HG03457 (cell line): ENCODE results near the gene RAPGEF4.

Experiments used
- ATAC-seq: cut with Tn5 transposase; IDR thresholded peaks from one replicate; pipeline ENCODE4 v1.9.1; 2021; ENCODE audit warnings: moderate number of reproducible peaks; ENCODE audit not compliant: unreplicated experiment

Gene RAPGEF4

DNA sequence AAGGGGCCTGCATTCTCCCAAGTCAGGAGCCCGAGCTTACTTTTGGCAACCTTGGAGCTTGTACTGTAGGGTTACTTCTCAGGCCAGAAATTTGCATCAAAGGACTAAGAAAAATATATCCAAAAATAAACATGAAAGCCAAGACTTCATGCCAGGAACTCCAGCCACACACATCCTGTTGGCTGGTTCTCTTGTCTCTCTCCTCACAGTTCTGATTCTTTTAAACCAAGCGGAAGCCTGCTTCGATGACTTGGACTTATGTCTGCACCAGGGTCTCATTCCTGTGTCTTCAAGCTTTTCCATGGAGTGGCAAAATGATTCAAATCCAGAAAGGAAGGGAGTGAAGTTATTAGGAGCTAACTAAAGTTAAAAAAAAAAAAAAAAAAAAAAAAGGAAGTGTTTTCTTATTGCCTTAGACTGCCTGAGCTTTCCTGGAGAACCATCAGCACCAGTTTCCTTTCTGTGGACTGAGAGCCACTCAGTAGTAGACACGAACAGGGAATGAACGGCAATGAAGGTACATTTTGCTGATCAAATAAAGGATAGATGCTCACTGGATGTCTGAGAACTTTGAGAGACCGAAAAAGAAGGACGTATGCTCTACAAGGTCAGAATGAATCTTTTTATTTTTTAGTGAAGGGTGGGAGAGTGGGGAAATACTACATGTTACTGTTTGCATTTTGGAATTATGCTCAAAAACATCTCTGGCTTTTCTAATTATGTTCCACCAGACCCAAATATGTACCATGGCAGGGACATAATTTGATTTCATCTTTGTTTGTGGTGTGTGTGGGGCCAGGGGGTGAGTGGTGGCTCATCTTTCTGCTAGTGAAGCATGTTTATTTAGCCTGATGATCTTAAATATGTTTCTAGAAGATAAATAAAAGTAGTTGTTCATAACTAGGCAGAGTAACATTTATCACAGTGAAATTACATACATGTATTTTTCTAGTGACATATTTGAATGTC is 86.0 kb downstream of the RAPGEF4 start:
- no peak for ATAC-seq

DNA sequence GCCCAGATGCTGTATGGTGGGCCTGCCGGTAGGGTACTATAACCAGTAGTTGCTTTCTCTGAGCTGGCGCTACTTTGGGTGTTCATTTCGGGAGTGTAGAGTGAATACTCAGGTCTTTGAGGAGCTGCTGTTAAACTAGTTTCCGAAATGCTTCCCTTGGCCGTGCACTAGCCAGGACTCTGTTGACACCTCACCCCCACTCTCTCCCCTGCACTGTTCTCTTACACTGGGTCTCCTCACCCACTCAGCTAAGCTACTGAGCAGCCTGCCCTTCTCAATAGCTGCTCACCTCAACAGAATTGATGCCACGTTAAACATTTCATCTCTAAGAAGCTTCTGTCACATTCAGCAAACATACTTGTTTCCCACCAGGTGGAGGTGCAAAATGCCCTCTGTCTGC is 86.9 kb downstream of the RAPGEF4 start:
- no peak for ATAC-seq

DNA sequence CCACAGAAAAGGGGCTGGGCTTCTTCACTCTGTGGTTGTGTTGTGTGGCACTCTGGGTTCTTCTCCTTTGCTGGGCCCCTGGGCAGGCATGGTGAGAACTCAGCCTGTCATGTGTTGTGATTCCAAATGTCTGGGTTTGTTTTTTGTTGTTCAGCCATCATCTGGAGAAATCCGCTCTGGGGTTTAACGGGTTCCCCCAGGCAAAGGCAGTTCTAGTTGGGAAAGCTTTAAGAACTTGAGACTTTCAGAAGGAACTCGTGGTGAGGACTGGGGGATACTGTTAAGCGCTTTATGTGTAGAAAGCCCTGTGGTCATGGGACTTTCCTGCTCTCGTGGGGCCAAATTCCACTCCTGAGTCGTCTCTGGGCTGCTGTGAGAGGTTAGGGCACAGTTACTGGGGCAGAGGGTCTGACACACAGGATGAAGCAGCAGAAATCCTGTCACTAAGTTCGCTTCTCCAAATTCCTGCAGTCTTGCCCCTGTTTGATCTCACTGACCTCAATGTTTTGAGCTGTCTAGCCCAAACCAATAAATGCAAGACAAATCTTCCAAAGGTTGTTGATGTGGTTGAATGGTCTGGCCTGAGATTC is 87.7 kb downstream of the RAPGEF4 start:
- no peak for ATAC-seq

DNA sequence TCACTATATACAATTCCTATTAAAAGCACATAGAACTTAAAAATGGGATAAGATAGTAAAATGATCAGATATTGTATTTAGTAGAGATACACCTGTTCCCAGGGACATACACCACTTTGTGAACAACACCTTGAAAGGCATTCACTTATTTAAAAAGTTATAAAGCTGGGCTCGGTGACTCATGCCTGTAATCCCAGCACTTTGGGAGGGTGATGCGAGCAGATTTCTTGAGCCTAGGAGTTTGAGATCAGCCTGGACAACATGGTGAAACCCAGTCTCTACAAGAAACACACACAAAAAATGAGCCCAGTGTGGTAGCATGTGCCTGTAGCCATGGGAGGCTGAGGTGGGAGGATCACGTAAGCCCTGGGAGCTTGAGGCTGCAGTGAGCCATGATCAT is 90.9 kb downstream of the RAPGEF4 start:
- no peak for ATAC-seq

DNA sequence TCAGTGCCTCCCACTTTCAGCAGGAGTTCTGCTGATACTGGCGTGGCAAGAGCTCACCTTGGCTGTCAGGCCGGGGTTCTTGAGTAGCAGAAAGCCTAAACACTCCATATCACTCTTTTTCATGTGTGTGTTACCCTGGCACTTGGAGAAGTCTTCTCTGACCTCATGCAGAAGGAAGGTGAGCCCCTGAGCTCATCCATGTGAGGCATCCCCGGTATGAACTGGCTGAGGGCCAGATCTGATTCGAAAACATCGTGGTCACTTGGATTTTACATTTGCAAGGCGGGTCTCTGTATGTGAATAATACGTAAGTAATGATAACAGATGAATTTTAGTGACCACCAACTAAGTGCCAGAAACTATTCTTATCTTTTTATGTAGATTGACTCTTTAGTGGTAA is 93.6 kb downstream of the RAPGEF4 start:
- no peak for ATAC-seq

DNA sequence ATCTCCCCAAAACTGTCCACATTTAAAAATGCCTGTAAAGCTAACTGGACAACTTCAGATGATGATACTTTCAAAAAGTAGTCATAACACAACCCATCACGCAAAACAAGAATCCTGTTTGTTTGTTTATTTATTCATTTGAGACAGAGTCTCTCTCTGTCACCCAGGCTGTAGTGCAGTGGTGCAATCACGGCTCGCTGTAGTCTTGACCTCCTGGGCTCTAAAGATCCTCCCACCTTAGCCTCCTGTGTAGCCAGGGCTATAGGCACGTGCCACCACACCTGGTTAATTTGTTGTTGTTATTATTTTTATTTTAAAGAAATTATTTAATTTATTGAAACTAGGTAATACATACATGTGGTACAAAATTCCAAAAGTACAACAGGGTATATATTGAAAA is 94.8 kb downstream of the RAPGEF4 start:
- no peak for ATAC-seq

DNA sequence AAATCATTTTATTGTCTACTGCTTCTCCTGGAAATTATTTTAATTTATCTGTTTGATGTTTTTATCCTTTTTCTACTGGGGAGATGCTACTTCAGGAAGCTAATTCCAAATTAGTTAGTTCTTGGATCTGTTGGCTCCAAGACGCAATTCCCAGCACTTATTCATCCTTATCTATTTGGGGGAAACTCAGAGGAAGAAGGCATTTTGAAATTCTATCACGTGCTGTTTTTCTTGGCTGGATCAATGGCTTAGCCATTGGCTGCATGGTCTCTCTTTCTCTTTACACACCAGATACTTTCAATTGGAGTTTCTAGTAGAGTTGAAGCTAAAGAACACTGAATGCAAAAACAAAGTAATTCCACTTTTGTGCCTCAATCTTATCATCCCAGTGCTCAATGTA is 98.3 kb downstream of the RAPGEF4 start:
- ATAC-seq, result no peak

DNA sequence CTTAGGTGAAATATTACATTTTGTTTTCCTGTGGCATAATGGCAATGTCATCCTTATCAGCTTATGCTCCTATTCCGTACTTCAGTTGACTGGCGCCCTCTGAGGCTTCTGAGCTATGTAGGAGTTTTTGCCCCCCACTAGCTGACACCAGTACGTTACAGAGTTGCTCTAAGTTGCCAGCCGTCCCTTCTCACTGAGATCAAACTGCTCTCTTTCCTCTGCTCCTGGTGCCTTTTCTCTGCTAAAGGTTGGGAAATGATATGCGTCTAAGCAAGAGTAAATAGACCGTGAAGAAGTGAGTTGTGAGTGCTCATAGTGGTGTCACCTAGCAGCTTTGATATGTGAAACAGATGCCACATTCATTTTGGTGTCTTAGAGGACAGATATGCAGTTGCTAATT is 99.2 kb downstream of the RAPGEF4 start:
- ATAC-seq, result no peak

DNA sequence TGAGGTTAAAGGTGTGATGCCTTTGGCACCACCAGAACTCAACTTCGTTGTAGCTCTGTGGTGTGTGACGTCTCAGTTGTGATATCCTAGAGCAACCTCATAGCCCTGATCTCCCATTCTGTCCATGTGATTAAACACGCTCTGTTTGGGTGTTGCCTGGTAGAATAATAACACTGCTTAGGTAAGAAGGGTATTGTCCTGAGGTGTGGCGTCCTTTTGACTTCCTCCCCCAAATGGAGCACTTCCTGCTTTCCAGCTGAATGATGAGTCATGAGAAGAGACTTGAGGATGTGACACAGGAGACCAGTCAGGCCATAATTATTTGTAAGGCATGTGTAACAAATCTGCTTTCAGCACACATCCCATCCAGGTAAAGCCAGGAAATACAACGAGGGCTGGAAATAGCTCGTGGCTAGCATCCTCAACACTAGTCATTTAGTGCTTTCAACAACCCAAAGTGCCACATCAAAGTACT is 100.7 kb downstream of the RAPGEF4 start:
- ATAC-seq, result no peak

DNA sequence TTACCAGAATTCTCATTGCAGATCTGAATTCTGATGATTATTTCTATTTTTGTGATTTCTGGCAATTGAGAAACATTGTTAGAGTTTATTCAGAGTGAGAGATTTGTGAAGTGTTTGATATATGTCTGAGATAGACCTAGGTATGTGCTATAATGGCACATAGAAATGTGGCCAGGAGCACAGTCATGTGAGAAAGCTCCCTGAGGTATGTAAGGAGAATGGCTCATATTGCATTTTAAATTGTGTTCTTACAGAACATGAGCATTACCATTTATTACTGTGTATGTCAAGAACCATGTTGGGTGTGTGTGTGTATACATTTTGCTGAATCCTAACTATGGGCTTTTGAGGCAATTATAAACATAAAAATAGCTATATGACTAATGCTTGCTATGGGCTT is 101.2 kb downstream of the RAPGEF4 start:
- ATAC-seq, result no peak

DNA sequence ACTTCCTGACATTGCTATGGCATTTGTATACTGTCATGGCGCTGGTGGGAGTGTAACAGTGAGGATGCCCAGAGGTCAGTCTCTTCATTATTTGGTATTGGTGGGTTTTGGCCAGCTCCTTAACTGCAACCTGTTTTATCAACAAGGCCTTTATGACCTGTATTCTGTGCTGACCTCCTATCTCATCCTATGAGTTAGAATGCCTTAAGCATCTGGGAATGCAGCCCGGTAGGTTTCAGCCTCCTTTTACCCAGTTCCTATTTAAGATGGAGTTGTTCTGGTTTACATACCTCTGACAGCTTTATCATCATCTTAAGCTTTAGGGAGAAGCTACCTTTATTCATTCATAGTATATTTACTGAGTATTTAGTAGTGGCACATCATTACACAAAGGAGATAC is 103.8 kb downstream of the RAPGEF4 start:
- ATAC-seq, result no peak

DNA sequence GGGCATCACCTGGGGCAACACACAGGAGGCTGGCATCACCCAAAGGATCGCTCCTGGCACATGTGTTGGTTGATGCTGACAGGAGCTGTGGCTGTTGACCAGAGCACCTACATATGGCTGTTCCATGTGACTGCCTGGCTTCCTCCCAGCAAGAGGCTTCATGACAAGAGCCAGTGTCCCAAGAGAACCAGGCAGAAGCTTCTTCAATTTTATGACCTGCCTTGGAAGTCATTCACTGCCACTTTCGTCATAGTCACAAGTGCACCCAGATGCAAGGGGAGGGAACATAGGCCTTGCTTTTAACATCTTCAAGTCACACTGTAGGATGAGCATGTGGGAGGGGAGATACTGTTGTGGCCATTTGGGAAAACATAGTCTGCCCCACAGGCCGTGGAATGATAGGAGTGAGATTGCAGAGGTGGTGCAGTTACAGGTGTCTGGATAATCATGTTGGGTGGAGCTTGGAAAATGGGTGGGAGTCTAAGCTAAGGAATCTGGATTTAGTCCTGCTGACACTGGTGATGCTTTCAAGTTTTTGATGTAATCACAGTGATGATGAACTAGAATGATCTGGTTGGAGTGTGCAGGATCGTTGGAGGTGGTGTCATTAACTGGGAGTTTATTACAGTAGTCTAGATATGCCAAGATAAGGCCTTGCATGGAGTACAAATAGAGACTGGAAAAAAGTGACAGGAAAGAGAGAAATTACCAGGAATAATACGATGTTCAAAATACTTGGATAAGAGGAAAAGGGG is 107.0 kb downstream of the RAPGEF4 start:
- ATAC-seq, result no peak

DNA sequence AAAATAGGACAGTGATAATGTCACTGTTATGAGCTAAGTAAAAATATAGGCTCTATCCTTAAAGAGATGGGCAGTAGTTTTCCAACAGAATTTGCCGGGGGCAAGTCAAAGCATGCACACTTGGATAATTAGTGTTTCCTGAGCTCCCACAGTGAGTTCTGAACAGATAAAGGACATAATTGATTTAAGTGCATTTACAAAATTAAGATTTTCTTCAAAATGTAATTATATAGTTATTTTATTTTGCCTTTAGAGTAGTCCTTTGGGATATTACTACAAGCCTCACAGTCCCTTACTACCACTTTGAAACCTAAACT is 107.6 kb downstream of the RAPGEF4 start:
- no peak for ATAC-seq

DNA sequence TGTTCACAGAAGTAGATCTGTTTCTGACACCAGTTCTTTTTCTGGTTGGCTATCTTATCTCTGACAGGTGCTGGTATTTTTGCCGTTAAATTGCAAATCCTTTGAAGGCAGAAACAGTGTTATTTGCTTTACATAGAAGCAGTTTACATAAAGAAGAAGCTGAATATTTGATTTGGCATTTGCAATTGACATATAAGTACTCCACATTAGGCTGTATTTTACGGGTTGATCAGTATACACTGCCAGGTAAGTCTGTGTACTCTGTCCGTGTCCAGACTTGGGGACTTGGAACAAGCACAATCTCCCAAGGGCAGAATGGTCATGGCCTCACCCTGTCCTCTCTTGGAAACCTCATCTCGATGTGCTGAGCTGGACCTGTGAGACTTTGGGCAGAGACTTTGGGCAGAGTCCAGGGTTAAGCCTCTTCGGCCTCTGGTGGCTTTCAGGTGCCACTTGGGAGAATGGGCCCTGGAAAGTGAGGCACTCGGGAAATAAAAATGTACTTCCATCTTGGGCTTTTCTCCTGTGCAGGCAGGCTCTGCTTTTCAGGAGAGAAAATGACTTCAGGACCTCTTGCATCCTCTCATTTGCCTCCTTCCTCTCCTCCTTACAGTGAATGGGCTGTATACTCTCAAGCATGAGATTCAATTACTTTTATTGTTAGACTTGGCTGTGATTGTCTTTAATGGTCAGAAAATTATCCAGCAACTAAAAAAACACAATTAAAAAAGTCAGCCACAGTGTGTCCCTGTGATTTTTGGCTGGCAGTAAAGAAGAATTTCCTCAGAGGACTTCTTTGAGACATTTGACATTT is 108.5 kb downstream of the RAPGEF4 start:
- no peak for ATAC-seq

DNA sequence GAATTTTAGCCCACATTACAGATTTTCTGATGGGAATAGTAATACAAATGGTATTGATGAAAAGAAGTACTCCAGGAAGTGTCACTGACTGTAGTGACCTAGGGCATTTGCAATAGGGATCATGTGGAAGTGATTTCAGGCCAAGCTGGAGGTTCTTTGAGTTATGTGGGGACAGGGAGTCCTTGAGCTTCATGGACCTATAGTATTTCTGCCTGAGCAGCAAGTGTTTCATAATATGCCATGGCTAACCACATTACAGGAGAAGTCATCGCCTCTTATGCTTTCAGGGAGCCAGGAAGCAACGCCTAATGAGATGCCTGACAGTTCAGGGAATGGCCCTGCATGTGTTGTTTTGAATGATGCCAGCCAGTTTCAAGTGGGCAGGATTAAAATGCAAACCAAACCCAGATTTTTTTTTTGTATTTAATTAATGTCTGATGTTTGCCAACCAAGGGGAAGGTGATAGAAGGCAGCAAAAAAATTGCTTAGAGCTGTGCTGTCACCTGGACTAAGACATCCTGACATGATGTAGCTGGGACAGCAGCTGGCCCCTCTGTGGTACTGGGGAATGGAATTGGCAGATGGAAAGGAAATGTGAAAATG is 109.5 kb downstream of the RAPGEF4 start:
- no peak for ATAC-seq

DNA sequence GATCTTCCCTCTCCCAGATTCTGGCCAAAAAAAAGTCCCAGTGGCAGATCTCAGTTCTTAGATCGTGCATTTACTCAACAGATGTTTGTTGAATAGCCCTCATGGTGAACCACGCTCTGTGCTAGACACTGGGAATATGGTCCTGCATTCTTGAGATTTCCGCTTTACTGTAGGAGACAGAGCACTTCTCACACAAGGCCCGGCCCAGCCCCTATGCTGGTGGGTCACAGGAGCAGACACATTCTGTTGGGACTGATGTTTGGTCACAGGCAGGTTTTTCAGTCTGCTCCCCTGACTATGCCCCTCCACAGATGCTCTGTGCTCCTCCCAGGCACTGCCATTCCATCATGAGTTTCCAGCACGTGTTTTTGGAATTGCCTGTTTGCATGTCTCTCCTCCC is 110.9 kb downstream of the RAPGEF4 start:
- ATAC-seq, result no peak

DNA sequence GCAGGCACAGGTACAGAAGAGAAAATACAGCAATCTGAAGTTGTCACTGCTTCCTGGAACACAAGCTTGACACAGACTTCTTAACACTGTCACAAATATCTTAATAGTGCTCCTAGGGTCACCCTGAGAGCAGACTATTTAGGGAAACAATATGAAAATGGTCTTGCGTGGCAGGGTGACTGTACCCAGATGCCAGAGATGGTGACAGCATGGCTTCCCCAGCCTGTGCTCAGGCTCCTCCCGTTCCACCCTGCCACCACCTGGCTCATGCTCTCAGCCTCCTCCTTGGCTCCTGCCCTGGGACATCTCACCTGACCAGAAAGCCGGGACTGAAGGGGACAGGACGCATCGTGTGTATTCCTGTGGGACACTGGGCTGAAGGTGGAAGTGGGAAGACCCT is 111.5 kb downstream of the RAPGEF4 start:
- ATAC-seq, result no peak

DNA sequence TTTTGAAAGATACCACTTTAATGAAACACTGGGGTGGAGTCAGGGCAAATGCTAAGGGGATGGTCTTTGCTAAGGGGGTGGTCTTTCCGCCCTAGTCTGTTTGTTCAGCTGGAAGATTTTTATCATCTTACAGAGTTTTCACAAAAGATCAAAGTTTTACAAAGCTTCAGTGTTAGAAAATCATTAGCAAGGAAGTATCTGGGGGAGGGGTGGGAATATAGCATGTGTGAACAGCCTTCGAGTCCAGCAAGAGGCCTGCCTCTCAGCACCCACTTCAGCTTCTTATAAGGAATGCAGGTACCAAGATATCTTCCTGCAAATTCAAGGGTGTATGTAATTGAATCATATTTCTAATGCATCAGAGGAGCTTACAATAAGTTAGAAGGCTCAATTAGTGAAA is 112.9 kb downstream of the RAPGEF4 start:
- no peak for ATAC-seq

DNA sequence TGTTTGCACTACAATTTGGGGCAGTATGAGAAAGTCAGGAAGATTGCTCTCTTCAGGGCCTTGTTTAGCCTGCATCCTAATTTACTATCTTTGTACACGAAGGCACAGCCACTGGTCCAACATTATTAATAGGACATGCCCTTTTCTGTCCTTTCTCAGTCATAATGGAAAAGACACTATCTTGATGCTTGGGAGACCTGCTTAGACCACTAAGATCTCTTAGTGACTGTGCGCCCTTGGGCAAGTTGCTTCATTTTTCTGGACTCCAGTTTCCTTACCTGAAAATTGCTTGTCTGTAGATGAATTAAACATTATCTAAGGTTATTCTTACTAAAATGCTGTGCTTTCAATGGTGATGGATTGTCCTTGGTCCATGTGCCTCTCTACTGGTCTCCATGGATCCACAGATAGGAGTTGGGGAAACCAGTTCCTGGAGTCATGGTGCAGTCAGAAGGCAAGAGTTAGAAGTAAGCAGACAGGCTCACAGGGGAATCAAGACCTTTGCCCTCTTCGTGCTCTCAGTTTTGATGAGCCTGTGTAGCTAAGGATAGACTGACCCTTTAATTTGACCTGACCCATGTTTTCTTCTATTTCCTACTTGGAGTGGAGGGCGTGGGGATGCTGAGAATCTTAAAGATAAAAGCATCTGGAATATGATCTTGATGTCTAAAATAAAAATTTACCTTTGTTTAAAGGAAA is 114.0 kb downstream of the RAPGEF4 start:
- no peak for ATAC-seq

DNA sequence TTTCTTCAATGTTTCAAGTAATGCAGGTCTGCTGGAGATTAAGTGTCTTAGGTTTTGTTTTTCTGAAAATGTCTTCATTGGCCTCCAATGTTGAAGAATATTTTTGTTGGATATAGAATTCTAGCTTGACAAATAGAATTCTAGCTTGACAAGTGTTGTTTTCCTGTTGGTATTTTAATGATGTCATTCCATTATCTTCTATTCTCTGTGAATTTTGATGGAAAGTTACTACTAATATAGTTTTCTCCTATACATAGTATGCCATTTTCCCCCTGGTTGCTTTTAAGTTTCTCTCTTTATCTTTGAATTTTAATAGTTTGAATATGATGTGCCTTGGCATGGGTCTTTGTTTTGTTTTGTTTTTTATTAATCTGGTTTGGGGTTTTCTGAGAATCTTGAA is 119.9 kb downstream of the RAPGEF4 start:
- no peak for ATAC-seq
